ENCODE measurements around the gene PDYN.

Gene PDYN

DNA sequence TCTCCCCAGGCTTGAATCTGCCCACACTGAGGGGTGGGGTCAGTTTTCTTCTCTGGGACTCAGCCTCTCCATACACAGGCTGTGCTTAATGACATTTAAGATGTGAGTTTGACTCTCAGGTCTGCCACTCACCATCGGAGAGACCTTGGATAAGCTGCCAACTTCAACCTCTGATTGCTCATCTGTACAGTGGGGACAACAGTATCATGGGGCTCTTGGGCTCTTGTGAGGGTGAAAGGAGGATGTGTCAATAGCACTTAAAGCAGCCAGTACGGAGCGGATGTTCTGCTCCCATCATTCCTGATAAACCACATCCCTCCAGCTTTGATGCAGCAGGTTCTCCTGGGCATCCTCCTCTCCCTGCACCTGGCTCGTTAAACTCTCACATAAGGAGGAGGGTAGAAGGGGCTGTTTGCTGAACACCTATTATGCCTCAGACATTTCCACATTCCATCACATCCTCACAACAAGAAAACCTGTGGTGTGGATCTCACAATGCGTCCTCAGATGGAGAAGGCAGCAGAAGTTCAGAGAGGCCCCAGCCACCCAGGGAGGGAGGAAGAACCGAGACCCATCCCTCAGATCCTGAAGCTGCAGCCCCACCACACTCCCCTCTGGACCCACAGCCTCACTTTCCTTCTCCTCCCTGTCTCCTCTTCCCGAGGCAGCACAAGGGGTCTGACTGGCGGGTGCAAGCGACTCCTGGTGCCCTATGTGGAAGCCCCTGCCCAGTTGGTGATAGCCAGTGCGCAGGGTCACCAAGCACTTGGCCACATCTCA lies 1.9 kb upstream of the PDYN start:
- in situ Hi-C loops (cut with MboI; ENCODE audit: low sequenced_read_pairs), result no loop called here

DNA sequence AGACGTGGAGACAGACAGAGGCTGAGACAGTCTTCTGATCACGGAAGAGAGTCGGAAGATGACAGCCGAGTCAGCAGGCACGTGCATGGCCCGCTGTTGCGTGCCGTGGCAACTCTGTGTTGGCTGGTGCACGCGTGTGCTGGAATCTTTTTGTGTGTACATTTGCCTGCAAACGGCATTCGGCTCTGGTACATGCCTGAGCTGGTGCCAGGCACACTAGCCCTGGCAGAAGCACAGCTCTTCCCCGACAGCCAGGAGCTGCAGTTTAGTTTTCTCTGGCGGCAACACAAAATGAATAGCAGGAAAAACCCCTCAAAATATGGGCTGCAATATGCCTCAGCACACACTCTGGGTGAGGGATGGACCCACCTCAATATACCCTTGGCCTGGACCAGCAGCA lies 769 bp upstream of the PDYN start:
- in situ Hi-C loops (cut with MboI; ENCODE audit: low sequenced_read_pairs), result no loop called here

DNA sequence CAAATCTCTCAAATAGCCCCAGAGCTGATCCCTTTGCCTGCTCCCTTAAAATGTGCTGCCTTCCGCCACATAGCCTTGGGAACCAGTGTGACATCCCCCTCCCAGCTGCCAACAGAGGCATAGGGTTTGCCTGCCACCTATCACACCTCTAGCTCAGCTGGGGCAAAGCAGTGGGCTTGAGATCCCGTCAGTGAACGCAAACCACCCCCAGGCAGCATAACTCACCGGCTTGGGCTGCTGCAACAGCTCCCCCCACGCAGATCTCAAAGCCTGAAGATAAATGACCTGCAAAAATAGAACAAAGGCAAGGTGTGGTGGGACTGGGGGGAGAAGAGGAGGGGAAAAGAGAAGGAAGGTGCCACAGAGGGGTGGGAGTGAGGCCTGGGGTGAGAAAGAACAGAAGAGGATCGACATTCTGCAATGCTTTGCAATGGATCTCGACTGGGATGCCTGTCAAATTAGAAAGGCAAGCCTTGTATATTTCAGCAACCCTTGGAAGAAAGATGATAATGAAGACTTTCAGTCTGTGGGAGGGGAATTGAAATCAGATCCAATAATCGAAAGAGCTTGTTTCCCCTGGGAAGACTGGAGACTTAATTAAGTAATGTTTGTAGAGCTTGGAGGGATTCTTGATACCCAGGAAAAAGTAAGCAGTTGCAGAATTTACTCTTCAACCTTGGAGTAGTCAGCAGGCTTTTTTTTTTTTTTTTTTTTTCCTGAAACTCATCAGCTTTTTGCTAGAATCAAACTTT lies 1.3 kb downstream of the PDYN start:
- in situ Hi-C loops (cut with MboI; ENCODE audit: low sequenced_read_pairs), result no loop called here

DNA sequence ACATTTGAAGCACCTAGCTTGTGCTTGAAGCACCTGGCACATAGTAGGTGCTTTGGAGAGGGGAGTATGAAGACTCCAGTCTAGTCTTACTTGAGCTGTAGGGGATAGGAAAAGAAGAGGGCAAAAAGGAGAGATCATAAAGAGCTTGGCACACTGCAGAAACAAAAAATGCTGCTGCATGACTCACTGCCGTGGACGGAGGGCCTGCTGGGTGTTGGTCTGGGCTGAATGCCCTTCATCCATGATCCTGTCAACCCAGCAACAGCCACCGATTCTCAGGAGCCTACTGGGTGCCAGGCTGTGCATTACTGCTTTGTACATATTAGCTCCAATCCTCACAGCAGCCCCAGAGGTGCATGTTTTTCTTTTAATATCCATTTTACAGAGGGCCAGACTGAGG lies 6.0 kb downstream of the PDYN start:
- in situ Hi-C loops (cut with MboI; ENCODE audit: low sequenced_read_pairs), result no loop called here

DNA sequence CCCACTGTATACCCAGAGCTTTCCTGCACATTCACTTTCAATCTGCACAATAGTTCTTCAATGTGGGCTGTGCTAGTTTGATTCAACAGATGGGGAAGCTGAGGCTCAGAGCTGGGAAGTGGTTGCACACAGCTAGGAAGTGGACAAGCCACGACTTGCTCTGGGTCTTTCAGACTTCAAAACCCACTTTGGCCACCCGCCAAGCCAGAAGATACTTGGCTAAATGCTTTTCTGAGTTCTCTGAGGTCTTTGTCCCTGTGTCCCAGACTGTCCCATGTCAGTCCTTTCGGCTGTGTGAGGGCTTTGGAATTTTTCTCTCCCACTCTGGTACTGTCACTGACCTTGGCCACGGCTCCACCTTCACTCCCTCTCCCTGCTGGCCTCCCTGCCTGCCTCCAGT lies 10.6 kb downstream of the PDYN start:
- in situ Hi-C loops (cut with MboI; ENCODE audit: low sequenced_read_pairs), result no loop called here

DNA sequence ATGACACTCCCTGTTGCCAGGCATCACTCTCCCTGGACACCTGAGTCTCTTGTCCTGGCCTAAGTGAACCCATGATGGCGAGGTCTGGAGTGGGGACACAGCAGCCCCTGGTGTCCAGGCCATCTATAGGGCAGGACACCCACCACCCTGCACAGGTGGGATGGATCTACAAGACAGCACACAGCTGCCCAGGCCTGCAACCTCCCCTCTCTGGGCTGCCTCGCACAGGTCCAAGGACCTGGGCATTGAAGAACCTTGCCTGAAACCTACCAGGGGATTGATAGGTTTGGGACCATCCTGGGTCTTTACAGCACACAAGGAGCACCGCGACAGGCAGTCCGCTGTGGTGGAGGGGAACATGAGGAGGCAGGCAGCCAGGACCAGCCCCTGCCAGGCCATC lies 11.2 kb downstream of the PDYN start:
- in situ Hi-C loops (cut with MboI; ENCODE audit: low sequenced_read_pairs), result no loop called here

DNA sequence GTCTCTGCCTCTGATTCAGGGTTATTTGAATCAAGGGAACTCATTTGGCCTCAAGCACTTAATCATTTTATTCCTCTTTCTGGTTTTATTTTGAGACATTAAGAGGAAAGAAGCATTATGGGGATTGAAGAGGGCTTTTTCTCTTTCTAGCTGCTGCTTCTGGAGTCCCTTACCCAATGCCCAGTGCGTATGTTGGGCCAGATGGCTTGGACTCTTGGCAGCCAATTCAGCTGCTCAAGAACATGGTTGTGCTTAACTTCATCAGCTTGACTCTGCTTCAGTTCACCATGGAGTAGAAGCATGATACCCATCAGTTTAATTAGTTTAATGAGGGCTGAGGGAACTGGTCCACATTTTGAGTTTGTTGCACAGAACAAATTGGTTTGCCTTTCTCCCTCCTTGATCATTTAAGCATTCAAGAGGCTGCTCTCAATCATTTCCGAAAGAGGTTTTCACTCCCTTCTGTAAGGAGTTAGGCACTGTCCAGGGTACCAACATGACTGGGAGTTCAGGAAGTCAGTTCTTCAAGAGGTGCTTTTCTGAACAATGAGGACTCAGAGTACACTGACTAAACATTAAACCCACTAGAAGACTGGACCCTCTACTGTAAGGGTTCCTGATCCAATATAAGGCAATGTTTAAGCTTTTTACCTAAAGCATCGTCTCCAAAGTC lies 14.6 kb downstream of the PDYN start:
- in situ Hi-C loops (cut with MboI; ENCODE audit: low sequenced_read_pairs), result no loop called here

DNA sequence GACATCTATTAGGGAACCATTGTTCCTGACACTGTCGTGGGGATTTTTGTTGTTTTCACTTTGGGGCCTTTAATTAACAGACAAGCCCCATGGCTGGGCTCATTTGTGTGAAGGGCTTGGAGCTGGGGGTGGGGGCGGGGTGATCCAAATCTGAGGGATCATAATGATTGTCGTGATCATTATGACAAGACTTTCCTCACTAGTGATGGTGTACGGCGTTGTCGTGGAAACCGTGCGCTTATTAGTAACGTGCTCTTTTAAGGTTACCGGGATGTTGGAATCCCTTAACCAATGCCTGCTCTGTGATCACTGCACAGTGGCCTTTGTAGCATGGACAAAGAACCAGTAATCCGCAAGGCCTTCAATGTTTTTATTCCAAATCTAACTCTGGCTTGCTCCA lies 18.6 kb downstream of the PDYN start:
- in situ Hi-C loops (cut with MboI; ENCODE audit: low sequenced_read_pairs), result no loop called here

DNA sequence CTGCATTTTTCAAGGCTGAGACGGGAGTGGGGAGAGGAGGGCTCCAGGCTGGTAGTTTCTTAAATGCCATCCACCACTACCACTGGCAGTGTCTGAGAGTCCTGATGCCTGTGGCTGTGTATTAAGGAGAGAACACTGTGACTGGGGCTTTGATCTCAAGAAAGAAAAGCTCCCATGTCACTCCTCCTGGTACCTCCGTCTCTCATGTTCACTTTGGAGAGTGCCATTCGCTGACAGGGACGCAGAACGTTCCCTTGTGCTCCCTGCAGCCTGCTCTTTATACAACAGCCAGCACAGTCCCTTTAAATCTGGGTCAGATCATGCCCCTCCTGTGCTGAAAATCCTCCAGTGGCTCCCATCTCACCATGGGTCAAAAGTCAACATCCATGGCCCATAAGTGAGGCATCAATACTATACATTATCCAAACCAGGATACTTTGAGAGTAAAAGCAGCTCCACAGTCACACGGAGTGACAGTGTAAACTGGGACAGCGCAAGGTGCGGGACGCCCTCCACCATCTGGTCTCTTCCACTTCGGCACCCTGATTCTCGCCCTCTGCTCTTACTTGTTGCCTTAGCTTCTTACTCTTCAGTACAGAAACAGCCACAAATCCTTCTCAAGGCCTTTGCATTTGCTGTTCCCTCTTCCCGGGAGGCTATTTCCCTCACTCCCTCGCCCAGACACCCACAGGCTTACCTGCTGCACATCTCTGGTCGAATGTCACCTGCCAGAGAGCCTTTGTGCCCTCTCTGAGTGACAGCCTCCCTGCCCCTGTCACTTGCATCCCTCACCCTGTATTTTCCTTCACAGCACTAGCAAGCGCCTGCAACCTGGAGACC lies 20.0 kb downstream of the PDYN start:
- in situ Hi-C loops (cut with MboI; ENCODE audit: low sequenced_read_pairs), result no loop called here

DNA sequence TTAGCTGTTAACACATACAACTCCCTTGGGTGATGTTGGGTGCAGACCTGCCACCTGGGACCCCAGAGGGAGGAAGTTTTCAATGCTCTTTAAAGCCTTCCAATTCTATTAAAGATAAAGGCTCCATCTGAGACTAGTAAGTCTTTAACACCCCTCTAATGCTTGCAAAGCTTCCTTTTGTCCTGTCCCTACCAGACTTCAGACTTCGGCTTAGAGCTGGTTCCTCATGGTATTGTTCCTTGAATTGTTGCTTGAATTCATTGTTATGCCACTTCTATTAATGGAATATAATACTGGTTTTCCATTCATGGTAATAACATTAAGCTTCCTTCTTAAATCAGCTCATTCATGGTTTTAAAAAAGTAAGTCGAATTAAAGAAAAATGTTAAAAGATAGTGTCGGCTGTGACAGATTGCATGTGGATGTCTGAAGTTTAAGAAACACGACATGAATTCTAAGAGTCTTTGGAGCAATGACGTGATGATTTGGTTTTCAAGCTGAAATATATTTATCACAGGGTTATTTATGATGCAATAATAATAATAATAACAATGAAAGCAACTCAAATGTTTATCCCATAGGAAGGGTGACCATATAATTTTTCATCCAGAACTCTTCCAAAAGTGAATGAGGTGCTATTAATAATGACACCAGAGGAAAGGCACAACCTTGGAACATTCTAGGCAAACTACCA lies 21.8 kb downstream of the PDYN start:
- in situ Hi-C loops (cut with MboI; ENCODE audit: low sequenced_read_pairs), result no loop called here

DNA sequence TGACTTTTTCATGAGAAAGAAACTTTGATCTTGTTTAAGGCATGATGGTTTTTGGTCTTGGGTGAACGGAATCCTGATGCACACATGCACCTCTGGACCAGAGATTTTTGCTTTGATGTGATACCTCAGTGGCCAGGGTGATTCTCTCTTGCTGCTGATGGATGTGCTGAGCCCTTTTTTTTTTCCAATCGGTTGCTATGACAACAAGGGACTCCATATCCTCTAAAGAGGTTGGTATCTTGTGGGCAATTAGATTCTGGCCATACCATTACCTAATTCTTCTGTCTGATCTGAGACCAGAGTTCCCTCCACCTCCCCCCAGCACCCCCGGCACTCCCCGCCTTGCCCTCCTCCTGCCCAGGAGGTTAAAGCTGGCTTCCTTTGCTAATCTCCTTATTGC lies 24.9 kb downstream of the PDYN start:
- in situ Hi-C loops (cut with MboI; ENCODE audit: low sequenced_read_pairs), result no loop called here

DNA sequence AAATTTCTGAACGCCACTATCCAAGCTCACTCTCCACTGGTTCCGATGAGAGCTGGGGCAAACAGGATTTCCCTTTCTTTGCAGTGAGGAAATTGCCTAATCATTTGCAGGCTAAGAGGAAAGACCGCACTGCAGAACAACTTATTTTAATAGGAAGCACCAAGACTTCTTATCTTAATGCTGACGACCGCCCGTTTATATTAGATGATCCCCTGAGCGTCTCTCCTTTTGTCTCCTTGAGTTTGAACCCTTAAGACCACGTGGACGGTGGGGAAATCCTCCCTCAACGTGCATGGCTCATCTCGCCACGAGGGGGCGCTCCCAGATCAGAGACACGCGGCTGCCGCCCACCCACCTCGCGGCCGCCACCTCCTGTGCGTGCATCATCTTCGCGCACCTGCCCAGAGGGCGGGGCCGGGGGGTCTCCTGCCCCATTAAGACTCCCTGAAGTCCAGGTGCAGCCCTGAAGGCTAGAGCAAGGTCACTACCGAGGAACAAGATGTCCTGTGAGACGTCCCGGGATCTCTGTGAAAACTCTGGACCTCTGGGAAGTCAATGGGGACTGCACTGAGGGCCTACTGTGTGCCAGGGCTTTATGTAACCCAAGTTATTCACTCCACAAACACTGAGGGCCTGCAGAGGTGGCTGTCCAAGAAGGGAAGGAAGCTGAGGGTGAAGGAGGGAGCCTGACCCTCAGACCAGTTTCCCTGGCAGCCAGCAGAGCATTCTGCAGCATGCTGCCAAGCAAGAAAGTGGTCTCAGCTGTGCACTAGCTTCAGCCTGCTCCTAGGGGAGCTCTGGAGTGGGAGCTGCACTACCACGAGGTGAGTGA lies 28.1 kb downstream of the PDYN start:
- in situ Hi-C loops (cut with MboI; ENCODE audit: low sequenced_read_pairs), result no loop called here

DNA sequence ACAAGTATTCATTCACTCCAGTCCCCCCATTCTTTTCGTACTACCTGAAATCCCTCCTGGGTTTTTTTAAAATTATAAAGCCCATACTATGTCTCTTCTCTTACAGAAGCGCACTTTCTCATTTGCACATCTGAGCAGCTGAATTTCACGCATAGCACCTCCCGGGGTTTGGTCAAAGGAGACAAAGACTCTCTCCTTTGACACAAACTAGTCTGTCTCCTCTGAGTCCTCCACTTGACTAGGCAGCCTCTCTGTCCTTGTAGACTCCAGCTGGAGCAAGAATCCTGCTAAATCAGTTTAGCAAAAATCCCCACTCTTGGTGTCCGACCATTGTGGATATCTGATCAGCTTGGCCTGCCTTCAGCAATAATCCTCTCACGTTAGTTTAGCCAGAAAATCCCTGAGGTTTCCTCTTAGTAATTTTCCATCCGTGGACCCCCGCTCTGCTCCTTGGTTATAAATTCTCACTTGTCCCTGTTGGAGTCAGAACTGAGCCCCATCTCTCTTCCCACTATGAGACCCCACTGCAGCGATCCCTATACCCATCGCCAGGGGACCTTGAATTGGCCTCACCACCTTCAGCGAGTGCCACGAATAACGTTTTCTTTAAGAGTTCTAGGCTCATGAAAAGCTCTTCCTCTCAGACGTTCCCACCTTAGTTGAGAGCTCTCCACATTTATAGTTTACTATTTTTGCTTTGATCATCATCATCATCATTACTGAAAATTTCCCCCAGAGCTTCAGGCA lies 29.0 kb downstream of the PDYN start:
- in situ Hi-C loops (cut with MboI; ENCODE audit: low sequenced_read_pairs), result no loop called here

DNA sequence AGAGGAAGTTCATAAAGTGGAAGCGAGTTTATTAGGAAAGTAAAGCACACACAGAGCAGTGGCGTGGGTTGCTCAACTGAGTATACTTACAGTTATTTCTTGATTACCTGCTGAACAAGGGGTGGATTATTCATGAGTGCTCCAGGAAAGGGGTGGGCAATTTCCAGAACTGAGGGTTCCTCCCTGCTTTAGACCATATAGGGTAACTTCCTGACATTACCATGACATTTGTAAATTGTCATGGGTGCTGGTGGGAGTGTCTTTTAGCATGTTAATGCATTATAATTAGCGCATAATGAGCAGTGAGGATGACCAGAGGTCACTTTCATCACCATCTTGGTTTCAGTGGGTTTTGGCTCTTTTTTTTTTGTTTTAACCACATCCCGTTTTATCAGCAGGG lies 29.8 kb downstream of the PDYN start:
- in situ Hi-C loops (cut with MboI; ENCODE audit: low sequenced_read_pairs), result no loop called here

DNA sequence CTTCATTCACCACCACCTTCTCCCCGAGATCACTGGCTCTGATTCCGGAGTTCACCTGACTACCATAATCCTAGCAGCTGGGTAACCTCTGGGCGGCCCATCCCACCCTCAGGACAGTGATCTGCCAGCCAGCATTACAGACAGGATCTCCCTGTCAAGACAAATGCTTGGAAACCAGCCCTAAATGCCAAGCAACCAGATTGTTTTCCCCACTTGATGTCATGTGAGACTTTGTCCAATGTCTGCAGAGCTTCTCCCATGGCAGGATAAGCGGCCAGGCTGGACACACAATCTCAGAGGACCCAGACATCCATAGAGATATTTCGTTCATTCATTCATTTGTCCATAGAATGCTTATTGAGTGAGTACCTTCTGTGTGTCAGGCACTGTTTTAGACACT lies 32.5 kb downstream of the PDYN start:
- in situ Hi-C loops (cut with MboI; ENCODE audit: low sequenced_read_pairs), result no loop called here

DNA sequence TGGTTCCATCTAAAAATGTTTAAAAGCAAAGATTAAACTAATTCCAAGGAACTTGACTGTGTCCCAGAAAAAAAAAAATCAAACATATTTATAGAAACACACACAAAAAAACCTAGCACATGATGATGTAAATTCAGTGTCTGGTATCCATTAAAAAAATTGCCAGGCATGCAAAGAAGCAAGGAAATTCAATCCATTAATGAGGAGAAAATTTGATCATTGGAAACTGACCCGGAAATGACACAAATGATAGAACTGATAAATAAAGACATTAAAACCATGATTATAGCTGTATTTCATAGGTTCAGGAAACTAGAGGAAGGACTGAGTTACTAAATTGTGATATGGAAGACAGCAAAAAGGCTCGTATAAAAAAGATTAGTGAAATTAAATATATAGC lies 34.7 kb downstream of the PDYN start:
- in situ Hi-C loops (cut with MboI; ENCODE audit: low sequenced_read_pairs), result no loop called here

DNA sequence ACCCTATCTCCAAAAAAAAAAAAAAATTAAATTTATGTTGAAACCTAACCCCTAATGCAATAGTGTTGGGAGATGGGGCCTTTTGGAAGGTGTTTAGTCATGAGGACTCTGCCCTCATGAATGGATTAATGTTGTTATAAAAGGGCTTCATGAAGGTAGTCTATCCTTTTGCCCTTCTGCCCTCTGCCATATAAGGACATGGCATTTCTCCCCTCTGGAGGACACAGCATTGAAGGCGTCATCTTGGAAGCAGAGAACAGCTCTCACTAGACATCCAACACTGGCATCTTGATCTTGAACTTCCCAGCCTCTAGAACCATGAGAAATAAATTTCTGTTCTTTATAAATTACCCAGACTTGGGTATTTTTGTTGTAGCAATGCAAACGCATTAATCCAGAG lies 35.4 kb downstream of the PDYN start:
- in situ Hi-C loops (cut with MboI; ENCODE audit: low sequenced_read_pairs), result no loop called here

DNA sequence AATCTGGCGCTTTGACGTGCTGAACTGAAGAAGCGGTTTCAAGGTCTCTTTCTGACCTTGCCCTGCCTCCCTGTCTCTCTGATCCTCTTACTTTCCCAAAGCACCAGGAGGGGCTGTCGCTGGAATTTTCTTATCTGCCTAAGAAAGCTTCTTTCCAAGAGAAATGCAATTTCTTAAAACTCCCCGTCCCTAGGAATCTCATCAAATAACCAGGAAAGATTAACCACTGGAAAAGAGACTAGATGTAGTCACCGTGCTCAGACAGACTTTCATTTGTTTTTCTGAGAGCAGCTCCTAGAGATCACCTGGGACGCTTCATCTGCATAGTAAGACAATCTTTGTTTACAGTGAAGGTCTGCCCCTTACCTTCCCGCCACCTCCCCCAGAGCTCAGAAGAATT lies 38.6 kb downstream of the PDYN start:
- in situ Hi-C loops (cut with MboI; ENCODE audit: low sequenced_read_pairs), result no loop called here

DNA sequence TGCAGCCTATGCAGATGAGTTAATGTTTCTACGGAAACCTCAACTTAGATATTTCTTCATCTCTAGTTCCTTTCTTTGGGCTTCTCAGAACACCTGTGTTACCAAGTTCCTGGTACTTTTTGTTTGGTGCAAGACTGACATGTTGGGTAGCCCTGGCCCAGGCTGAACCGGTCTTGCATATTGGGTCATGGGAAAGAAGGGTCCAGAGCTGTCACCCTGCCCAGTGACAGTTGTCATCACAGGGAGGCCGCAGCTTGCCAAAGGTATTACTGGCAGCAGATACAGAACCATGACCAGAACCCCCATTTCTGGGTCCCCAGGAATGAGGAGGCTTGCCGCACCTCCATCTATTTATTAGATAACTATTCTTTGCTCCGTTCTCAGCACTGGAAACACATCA lies 40.2 kb downstream of the PDYN start:
- in situ Hi-C loops (cut with MboI; ENCODE audit: low sequenced_read_pairs), result no loop called here
